SK-N-SH treated with all-trans-retinoic acid at 6 μM for 48 hours (cell line): ENCODE results near the gene JMJD1C.
A peak's percentile ranks its signal among the peaks of the same experiment; 100 is the strongest.

ENCODE experiments used
- ATAC-seq: fragments of 200-7000 bp; cut with Tn5 transposase; 3 replicates; pipeline ENCODE4 v1.9.1; 2020; ENCODE audit warnings: mild to moderate bottlenecking, moderate library complexity
- BACH2 ChIP-seq: fragments of 250-450 bp; sonication (Bioruptor Pico); IDR thresholded peaks from 2 replicates; pipeline ENCODE4 v1.9.0; 2021; ENCODE audit warnings: mild to moderate bottlenecking, borderline replicate concordance
- CSDC2 ChIP-seq: fragments of 250-450 bp; sonication (Bioruptor Pico); IDR thresholded peaks from 2 replicates; pipeline ENCODE4 v1.5.0; 2020; ENCODE audit warnings: mild to moderate bottlenecking, moderate library complexity
- CSRNP3 ChIP-seq: fragments of 250-450 bp; sonication (Bioruptor Pico); IDR thresholded peaks from 2 replicates; pipeline ENCODE4 v1.5.1; 2021; ENCODE audit warnings: mild to moderate bottlenecking, moderate library complexity
- ISL1 ChIP-seq: fragments of 250-450 bp; sonication (Bioruptor Pico); IDR thresholded peaks from 2 replicates; pipeline ENCODE4 v2.1.2; 2022; ENCODE audit warnings: mild to moderate bottlenecking, moderate library complexity
- POU6F1 ChIP-seq: fragments of 250-450 bp; sonication (Bioruptor Pico); IDR thresholded peaks from 2 replicates; pipeline ENCODE4 v1.8.0; 2021; ENCODE audit warnings: low read depth, mild to moderate bottlenecking, moderate library complexity, borderline replicate concordance
- PPARA ChIP-seq: fragments of 250-450 bp; sonication (Bioruptor Pico); IDR thresholded peaks from 2 replicates; pipeline ENCODE4 v1.5.0; 2020; ENCODE audit warnings: mild to moderate bottlenecking, borderline replicate concordance
- SNAI2 ChIP-seq: fragments of 250-450 bp; sonication (Bioruptor Pico); IDR thresholded peaks from 2 replicates; pipeline ENCODE4 v1.5.0; 2020; ENCODE audit warnings: mild to moderate bottlenecking, moderate library complexity
- TCF4 ChIP-seq: fragments of 250-450 bp; sonication (Bioruptor Pico); IDR thresholded peaks from 2 replicates; pipeline ENCODE4 v1.8.0; 2021; ENCODE audit warnings: mild to moderate bottlenecking, moderate library complexity, borderline replicate concordance
- TSHZ2 ChIP-seq: fragments of 250-450 bp; sonication (Bioruptor Pico); IDR thresholded peaks from 2 replicates; pipeline ENCODE4 v1.5.0; 2020; ENCODE audit warnings: mild to moderate bottlenecking, moderate library complexity
- ZC3H10 ChIP-seq: fragments of 250-450 bp; sonication (Bioruptor Pico); IDR thresholded peaks from 2 replicates; pipeline ENCODE4 v1.5.1; 2021; ENCODE audit warnings: mild to moderate bottlenecking, moderate library complexity
- ZNF8 ChIP-seq: fragments of 450-650 bp; formaldehyde crosslinking; IDR thresholded peaks from 2 replicates; pipeline ENCODE4 v1.5.0; 2020; ENCODE audit warnings: mild to moderate bottlenecking, moderate library complexity
- TF ChIP-seq, protein P1 (sequence below): fragments of 250-450 bp; sonication (Bioruptor Pico); IDR thresholded peaks from 2 replicates; pipeline ENCODE4 v1.8.0; 2020; ENCODE audit warnings: mild to moderate bottlenecking, moderate library complexity, borderline replicate concordance

JMJD1C gene

GRCh38 chr10:63474488-63474887, 8.7 kb upstream of the JMJD1C start:
- TF ChIP-seq ZNF8 (CRISPR knock-in tag): no peak
- no peak for TF ChIP-seq PPARA
- TF ChIP-seq SNAI2 (CRISPR knock-in tag): no peak
- TF ChIP-seq CSRNP3 (CRISPR knock-in tag): no peak
- no peak for TF ChIP-seq POU6F1 (CRISPR knock-in tag)
- no peak for TF ChIP-seq CSDC2 (CRISPR knock-in tag)
- TF ChIP-seq, protein P1, sequence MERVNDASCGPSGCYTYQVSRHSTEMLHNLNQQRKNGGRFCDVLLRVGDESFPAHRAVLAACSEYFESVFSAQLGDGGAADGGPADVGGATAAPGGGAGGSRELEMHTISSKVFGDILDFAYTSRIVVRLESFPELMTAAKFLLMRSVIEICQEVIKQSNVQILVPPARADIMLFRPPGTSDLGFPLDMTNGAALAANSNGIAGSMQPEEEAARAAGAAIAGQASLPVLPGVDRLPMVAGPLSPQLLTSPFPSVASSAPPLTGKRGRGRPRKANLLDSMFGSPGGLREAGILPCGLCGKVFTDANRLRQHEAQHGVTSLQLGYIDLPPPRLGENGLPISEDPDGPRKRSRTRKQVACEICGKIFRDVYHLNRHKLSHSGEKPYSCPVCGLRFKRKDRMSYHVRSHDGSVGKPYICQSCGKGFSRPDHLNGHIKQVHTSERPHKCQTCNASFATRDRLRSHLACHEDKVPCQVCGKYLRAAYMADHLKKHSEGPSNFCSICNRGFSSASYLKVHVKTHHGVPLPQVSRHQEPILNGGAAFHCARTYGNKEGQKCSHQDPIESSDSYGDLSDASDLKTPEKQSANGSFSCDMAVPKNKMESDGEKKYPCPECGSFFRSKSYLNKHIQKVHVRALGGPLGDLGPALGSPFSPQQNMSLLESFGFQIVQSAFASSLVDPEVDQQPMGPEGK (CRISPR knock-in tag): no peak
- ATAC-seq: no peak

GRCh38 chr10:63470928-63471327, 5.2 kb upstream of the JMJD1C start:
- no peak for TF ChIP-seq ZC3H10 (CRISPR knock-in tag)
- TF ChIP-seq POU6F1 (CRISPR knock-in tag): no peak
- no peak for TF ChIP-seq CSDC2 (CRISPR knock-in tag)
- no peak for ATAC-seq

- TF ChIP-seq ISL1 (CRISPR knock-in tag): no peak
- TF ChIP-seq, protein P1 (CRISPR knock-in tag): no peak
- no peak for TF ChIP-seq CSDC2 (CRISPR knock-in tag)
- no peak for TF ChIP-seq TSHZ2 (CRISPR knock-in tag)
- no peak for TF ChIP-seq CSRNP3 (CRISPR knock-in tag)
- no peak for ATAC-seq
Measured at GRCh38 chr10:63468947-63469346, 3.2 kb upstream of the JMJD1C start.

DNA sequence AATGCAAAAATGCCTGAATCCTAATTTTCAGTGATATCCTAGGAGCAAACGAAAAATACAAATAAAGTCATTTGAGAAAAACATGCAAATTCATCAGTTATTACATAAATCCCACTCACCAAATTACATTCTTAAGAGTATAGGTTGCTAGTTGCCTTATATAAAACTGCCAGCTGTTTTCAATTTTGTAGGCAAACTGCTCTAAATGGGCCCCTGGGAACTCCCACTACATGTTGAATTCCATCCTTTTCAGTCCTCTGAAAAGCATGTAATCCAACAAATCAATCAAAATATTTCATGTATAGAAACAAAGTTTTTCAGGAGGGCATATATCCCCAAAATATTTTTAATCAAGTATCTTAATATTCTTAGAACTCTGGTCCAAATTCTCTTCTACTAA, 2.1 kb upstream of the JMJD1C start:
- no peak for ATAC-seq
- TF ChIP-seq TCF4 (0 out of 2 replicates have a peak, but pooled peaks have one; percentile 50), BACH2 (no peak)
- TF ChIP-seq, all 23 proteins: peak for 1
